ENCODE results near the gene TMEM168.

- TF ChIP-seq CTCF (conservative IDR thresholded peaks at IDR 0.05 in 1 of 2, IDR thresholded peaks at IDR 0.05 in 1 of 2; ENCODE audit: low read depth in 1 of 2, low read length in 2 of 2) (no peak), EZH2 (IDR thresholded peaks at IDR 0.05; ENCODE audit: low read length, missing control alignments) (no peak)
Measured at GRCh38 chr7:112748381-112748780, 41.8 kb downstream of the TMEM168 start.

Data from fibroblast of lung (primary cell).